ENCODE measurements around the gene MCMBP.

MCMBP gene

DNA sequence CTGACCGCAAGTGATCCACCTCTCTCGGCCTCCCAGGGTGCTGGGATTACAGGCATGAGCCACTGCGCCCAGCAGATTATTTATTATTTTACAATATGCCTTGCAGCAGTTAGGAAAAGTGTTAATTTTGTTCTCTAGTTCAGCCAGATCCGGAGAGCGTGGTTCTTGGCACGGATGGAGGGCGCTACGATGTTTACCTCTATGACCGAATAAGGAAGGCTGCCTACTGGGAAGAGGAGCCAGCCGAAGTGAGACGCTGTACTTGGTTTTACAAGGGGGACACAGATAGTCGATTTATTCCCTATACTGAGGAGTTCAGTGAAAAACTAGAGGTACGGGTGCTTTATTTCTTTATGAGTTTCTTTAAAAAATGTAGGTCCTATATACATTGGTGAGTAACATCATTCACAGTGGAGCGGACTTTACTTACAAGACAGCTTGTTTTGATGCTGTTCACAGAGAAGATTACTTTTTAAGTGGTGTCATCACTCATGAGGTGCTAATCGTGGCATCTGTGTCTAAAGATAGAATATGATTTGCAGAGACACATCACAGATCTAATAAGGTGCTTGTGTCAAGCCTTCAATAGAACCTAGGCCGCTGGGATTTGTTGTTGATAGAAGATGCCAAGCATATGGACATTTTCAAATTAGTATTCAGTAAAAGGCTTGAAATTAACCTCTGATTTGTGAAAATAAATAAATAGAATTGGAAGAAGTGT, 31.5 kb upstream of the MCMBP start:
- TF ChIP-seq, protein P1, sequence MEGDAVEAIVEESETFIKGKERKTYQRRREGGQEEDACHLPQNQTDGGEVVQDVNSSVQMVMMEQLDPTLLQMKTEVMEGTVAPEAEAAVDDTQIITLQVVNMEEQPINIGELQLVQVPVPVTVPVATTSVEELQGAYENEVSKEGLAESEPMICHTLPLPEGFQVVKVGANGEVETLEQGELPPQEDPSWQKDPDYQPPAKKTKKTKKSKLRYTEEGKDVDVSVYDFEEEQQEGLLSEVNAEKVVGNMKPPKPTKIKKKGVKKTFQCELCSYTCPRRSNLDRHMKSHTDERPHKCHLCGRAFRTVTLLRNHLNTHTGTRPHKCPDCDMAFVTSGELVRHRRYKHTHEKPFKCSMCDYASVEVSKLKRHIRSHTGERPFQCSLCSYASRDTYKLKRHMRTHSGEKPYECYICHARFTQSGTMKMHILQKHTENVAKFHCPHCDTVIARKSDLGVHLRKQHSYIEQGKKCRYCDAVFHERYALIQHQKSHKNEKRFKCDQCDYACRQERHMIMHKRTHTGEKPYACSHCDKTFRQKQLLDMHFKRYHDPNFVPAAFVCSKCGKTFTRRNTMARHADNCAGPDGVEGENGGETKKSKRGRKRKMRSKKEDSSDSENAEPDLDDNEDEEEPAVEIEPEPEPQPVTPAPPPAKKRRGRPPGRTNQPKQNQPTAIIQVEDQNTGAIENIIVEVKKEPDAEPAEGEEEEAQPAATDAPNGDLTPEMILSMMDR (IDR thresholded peaks at IDR 0.05; ENCODE audit: borderline replicate concordance, insufficient read depth, low read depth, low read length) = no peak
- no peak overlapping the region for H3K4me3 ChIP-seq (ENCODE audit: low read depth, low read length)

DNA sequence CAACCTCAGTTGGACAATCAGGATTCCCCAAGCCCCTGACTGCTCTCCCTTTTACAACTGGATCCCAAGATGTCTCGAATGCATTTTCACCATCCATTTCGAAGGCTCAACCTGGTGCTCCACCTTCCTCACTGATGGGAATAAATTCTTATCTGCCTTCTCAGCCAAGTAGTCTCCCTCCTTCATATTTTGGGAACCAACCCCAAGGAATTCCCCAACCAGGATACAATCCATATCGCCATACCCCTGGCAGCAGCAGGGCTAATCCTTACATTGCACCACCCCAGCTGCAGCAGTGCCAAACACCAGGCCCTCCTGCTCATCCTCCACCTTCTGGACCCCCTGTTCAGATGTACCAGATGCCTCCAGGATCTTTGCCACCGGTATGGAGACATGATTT, 25.9 kb upstream of the MCMBP start:
- no peak overlapping the region for H3K4me3 ChIP-seq (ENCODE audit: low read depth, low read length)
- TF ChIP-seq, protein P1 (IDR thresholded peaks at IDR 0.05; ENCODE audit: borderline replicate concordance, insufficient read depth, low read depth, low read length) = no peak

- H3K4me3 ChIP-seq (ENCODE audit: low read depth, low read length) = no peak overlapping the region
- TF ChIP-seq, protein P1 (IDR thresholded peaks at IDR 0.05; ENCODE audit: borderline replicate concordance, insufficient read depth, low read depth, low read length) = no peak
Observed at GRCh38 chr10:119896937-119897770, 24.5 kb upstream of the MCMBP start.

DNA sequence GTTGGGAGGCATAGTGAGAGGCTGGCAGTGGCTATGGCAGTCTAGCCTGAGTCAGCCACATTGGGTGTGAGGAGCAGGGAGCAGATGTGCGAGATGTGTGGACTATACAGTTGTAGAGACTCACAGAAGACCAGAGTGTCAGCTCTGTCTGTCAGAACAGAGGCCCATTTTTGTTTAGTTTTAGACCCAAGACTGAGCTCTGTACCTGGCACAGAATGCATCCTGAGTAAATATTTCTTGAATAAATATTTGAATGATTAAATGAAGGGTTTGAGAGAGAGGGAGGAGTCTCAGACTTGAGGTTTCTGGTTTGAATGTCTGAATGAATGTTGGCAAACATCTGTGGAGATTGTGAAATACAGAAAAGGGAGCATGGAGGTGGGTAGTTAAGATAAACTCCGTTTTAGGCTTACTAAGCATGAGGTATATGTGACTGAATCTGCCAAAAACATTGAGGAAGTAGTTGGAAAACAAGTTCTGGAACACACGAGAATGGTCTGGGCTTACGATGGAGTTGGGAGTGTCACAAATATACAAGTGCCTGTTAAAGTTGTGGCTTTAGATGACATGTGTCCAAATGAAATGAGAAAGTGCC, 23.5 kb upstream of the MCMBP start:
- H3K4me3 ChIP-seq (ENCODE audit: low read depth, low read length) = no peak overlapping the region
- TF ChIP-seq, protein P1 (IDR thresholded peaks at IDR 0.05; ENCODE audit: borderline replicate concordance, insufficient read depth, low read depth, low read length) = no peak

- TF ChIP-seq, protein P1 (IDR thresholded peaks at IDR 0.05; ENCODE audit: borderline replicate concordance, insufficient read depth, low read depth, low read length) = no peak
- H3K4me3 ChIP-seq (ENCODE audit: low read depth, low read length) = no peak overlapping the region
Observed at GRCh38 chr10:119893845-119894427, 21.3 kb upstream of the MCMBP start.

- peak overlapping the region; percentile 88 for H3K4me3 ChIP-seq (ENCODE audit: low read depth, low read length)
- TF ChIP-seq, protein P1 (IDR thresholded peaks at IDR 0.05; ENCODE audit: borderline replicate concordance, insufficient read depth, low read depth, low read length) = no peak
Observed at GRCh38 chr10:119893074-119893473, 20.4 kb upstream of the MCMBP start.

All from GM12875 (cell line).